HT1080 (cell line): ENCODE data around the gene SPATA1. TPM values are rescaled to one million over a fixed set of nuclear protein-coding genes. Genes with fewer than 3 reads are reported as not detected.
A peak's percentile ranks its signal among the peaks of the same experiment; 100 is the strongest.
"Not testable (repeated sequence)": the region's sequence is repeated elsewhere in the genome, so short reads cannot be mapped to it uniquely, and the experiment has no call there.

ENCODE experiments used
- DNase-seq: peaks from one replicate; pipeline ENCODE4 v3.0.0-alpha.2; 2015; ENCODE audit warnings: low read depth
- total RNA-seq: library from RNA; depleted of rRNA; stranded (reverse); fragments of >200 nt; shearing (Covaris generic); gene quantifications from 2 replicates; pipeline ENCODE4 v1.2.3, GENCODE V29; 2014

The SPATA1 gene
- total RNA-seq, 1 experiment from 2014 or later = not detected

DNA sequence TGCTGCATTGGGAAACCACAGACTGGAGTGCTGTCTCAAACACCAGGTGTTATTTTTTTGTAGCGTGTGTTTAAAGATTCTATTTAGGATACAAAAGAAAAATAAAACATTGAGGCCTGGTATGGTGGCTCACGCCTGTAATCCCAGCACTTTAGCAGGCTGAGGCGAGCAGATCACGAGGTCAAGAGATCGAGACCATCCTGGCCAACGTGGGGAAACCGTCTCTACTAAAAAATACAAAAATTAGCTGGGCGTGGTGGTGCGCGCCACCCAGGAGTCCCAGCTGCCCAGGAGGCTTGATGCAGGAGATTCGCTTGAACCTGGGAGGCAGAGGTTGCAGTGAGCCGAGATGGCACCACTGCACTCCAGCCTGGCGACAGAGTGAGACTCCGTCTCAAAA, 1.7 kb downstream of the SPATA1 start:
- not testable (repeated sequence) for DNase-seq

DNA sequence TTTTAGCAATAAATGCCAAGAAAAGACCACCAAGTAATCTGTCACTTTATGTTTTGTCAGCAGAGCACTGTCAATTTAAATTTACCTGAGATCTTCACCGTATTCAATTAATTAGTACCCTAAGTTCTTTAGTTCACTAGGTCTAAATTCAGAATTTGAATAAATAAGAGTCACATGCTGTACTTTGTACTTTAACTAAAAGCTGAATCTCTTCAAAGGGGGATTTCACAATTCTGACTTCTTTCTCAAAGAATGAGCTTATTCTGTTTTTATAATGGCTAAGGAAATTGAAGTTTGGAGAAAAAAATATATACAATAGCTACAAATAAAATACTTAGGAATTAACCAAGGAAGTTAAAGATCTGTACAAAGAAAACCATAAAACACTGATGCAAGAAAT, 2.3 kb downstream of the SPATA1 start:
- DNase-seq = no peak

DNA sequence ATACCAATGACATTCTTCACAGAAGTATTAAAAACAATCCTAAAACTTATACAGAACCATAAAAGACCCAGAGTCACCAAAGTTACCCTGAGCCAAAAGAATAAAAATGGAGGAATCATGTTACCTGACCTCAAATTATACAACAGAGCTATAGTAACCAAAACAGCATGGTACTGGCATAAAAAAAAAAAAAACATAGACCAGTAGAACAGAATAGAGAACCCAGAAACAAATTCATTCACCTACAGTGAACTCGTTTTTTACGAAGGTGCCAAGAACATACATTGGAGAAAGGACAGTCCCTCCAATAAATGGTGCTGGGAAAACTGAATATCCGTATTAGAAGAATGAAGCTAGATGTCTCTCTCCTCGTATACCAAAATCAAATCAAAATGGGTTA, 2.8 kb downstream of the SPATA1 start:
- no peak for DNase-seq

DNA sequence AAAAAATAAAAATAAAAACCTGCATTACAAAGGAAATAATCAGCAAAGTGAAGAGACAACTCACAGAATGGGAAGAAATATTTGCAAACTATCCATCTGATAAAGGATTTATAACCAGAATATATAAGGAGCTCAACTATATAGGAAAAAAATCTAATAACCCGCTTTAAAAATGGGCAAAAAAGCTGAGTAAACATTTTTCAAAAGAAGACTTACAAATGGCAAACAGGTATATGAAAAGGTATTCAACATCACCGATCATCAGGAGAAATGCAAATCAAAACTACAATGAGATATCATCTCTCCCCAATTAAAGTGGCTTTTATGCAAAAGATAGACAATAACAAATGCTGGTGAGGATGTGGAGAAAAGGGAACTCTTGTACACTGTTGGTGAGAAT, 4.0 kb downstream of the SPATA1 start:
- no peak for DNase-seq

DNA sequence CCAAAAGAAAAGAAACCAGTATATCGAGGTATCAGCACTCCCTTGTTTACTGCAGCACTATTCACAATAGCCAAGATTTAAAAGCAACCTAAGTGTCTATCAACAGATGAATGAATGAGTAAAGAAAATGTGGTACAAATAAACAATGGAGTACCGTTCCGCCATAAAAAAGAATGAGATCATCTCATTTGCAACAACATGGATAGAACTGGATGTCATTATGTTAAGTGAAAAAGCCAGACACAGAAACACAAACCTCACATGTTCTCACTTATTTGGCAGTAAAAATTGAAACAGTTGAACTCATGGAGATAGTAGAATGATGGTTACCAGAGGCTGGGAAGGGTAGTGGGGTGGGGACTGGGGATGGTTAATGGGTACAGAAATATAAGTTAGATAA, 4.5 kb downstream of the SPATA1 start:
- DNase-seq = no peak

GRCh38 chr1:84524590-84524989, 18.4 kb downstream of the SPATA1 start:
- DNase-seq = no peak

DNA sequence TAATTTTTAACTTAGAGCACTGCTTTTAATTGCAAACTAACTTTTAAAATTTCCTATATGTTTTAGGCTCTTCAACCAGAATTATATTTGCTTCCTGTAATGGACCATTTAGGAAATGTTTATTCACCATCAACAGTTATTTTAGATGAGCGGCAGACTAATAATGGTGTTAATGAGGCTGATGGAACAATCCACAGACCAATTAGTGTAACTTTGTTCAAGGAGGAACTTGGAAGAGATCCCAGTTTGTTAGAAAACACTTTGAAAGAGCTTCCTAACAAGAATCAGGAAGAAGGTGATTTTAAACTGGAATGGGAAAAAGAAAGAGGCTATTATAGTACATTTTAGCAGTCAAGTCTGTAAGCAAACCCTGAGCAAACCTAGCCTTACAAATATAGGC, 19.6 kb downstream of the SPATA1 start:
- no peak for DNase-seq

DNA sequence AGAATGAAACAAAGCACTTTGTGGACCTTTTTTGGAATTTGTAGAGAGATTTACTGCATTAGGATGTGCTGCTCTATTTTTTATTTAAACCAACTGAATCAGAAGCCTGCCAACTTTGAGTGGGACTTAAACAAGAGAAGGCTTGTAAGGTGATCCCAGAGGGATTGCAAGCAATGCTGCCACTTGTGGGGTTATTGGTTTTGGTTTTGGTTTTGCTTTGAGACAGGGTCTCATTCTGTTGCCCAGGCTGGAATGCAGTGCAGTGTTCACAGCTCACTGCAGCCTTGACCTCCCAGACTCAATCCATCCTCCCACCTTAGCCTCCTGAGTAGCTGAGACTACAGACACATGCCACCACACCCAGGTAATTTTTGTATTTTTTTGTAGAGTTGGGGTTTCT, 32.4 kb downstream of the SPATA1 start:
- no peak for DNase-seq

GRCh38 chr1:84539972-84540371, 33.8 kb downstream of the SPATA1 start:
- peak; percentile 10 for DNase-seq

DNA sequence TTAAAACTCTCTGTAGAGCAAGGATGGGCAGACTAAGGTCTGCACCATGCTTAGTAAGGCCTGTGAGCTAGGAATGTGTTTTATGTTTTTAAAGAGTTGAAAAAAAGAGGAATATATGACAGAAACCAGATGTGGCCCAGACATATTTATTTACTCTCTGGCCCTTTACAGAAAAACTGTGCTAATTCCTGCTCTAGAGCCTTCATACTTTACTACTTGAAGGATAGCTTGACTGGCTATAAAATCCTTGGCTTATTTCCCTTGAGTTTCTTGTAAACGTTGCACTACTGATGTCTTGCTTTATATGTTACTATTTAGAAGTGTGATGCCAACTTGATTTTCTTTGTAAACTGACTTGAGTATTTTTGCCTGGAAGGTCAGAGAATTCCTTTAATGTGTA, 34.6 kb downstream of the SPATA1 start:
- no peak for DNase-seq

- no peak for DNase-seq
Measured at GRCh38 chr1:84541679-84542078, 35.5 kb downstream of the SPATA1 start.

GRCh38 chr1:84550826-84551225, 44.6 kb downstream of the SPATA1 start:
- no peak for DNase-seq

DNA sequence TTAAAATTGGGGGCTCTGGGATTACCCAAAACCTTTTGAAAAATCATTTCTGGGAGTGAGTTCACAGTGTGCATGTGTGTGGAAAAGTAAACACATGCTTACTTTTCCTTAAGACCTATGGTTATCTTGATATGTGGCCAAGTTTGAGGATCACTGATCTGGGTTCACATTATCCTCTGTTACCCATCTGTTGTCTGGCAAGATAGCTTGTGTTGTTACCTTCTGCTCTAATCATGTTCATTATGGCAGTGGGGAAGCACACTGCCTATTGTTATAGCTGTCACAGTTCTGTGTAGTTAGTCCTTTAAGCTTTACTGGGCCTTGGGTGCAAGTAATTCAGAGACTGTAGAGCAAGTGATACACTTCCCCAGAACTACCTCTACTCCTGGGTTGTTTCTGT, 63.0 kb downstream of the SPATA1 start:
- DNase-seq = no peak

- DNase-seq = no peak
Measured at GRCh38 chr1:84570436-84571149, 64.4 kb downstream of the SPATA1 start.

DNA sequence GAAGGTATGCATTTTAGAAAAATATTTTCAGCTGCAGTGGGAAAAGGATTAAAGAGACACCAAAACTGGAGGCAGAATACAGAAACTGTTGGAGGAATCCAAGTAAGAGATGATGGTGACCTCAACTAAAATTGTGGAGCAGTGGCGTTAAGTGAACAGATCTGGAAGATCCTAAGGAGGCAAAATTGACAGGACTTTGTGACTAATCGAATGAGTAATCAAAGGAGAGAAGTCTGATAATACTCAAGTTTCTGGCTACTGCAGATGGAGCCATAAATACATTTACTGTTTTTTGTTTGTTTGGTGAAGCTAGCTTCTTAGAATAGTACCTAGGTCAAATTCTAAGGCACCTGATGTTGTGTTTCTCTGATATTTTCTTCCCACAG, 65.0 kb downstream of the SPATA1 start:
- peak; percentile 39 for DNase-seq

DNA sequence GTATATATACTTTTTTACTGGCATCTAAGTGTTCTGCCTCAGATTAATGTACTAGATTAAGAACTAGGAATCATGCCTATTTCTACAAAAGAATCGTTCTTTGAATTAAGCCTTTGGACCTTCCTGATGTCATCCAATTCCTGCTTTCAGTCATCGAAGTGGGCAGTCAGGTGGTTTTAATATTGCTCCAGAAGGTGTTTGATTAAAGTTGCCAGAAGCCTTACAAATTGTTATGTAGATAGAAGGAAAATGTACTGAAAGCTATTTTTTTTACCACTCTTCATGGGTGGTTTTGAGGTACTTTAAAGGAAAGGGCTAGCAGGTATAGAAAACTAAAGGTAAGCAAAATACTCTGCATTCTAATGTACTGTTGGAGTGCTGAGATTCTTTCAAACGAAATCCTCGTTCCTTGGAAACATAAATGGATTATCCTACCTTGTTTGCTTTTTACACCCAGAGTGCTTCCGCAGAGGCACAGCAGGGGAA, 67.3 kb downstream of the SPATA1 start:
- no peak for DNase-seq

GRCh38 chr1:84573967-84574842, 68.0 kb downstream of the SPATA1 start, which contains the start of gene CTBS:
Gene CTBS, minus strand, starts transcription at chr1:84574440. Its CDS starts 25 bp downstream, at chr1:84574415.
- peak; percentile 69 for DNase-seq

DNA sequence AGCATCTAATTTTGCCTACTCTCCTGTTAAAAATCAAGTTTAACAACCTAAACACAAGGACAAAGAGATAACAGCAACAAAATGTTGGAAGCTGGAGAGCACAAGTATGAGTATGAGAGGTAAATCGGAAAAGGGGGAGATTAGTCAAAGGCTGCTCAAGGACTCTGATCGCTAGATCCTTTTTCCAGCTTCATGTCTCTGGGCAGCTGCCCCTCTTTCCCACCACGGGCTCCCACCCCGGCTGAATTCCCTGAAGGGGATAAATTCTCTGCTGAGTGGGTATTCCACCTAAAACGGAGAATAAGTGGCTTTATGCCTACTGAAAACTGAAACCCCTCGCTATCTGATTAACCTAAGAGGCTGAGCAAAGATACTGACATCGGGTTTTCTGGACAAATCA, 68.8 kb downstream of the SPATA1 start:
- DNase-seq = no peak

GRCh38 chr1:84581648-84582047, 75.5 kb downstream of the SPATA1 start:
- no peak for DNase-seq

- DNase-seq = no peak
Measured at GRCh38 chr1:84582802-84583587, 76.8 kb downstream of the SPATA1 start.

DNA sequence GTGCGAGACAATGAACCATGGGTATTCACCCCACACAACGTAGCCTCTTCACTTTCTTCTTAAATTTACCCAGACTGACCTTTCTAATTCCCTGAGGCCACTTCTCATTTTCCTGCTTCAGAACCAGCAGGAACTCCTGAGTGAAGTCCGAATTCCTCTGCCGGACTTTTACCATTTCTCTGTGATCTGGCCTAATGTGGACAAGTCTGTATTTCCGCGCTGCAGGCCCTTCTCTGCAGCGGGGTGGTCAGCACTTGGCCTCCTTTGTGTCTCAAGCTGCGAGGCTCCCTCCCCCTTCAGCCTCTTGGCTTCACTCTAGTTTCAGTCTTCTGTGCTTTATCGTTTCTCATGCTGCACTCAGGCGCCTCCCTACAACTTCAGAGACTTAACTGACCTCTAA, 77.5 kb downstream of the SPATA1 start:
- DNase-seq = no peak

GRCh38 chr1:84584126-84584525, 77.9 kb downstream of the SPATA1 start:
- no peak for DNase-seq
